HG03280 (cell line): Measurements from ENCODE around the gene MAPK8.

Experiments
- ATAC-seq: cut with Tn5 transposase; IDR thresholded peaks from one replicate; pipeline ENCODE4 v1.9.1; 2021; ENCODE audit warnings: mild to moderate bottlenecking, moderate library complexity; ENCODE audit not compliant: unreplicated experiment

MAPK8 gene

DNA sequence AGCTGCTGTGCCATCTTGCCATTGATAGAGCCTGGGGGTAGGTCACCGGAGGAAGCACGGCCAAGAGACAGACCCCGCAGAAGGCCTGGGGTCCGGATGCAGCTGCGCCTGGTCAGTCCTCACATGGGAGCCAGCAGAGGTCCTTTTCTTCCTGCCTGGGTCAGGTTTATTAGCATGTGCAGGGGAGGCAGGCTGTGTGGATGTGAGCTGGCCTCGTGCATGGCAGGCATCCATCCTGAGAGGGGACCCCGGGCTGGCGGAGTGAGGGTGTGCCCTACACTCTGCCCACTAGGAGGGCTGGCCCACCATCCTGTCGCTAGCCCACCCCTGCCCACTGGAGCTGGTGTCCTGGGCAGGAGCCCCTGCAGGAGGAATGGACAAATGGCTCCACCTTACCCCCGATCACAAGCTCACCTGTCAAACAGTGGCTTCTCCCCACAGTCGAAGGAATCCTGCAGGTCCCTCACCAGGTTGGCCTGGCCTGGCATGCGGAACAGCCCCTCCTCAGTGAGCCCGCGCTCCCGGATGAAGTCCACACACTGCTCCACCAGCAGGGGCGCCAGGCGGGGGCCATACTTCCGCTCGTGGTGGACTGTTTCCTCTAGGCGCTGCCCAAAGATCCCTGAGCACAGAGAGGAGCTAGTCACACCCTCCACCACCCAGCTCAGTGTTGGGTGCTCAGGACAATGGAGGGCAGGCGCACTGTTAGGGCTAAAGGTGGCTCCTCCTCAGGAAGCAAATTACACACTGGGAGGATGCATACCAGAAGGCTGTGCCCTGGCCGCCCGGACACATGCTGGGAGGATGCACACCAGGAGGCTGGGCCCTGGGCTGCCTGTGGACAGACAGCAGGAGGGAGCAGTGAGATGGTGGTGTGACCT, 153.0 kb downstream of the MAPK8 start:
- no peak for ATAC-seq

DNA sequence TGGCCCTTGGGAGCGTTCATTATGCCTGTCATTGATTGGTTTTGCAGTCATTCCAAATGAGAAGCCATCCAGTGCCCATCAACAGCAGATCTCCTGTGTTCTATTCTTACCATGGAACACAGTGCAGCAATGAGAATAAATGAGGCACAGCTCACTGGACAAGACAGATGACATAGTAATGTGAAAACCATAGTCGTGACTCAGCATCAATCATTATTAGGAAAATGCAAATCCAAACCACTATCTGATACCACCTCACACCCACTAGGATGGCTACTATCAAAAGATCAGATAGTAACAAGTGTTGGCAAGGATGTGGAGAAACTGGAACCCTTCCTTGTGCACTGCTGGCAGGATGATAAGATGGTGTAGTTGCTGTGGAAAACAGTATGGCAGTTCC, 153.7 kb downstream of the MAPK8 start:
- no peak for ATAC-seq

DNA sequence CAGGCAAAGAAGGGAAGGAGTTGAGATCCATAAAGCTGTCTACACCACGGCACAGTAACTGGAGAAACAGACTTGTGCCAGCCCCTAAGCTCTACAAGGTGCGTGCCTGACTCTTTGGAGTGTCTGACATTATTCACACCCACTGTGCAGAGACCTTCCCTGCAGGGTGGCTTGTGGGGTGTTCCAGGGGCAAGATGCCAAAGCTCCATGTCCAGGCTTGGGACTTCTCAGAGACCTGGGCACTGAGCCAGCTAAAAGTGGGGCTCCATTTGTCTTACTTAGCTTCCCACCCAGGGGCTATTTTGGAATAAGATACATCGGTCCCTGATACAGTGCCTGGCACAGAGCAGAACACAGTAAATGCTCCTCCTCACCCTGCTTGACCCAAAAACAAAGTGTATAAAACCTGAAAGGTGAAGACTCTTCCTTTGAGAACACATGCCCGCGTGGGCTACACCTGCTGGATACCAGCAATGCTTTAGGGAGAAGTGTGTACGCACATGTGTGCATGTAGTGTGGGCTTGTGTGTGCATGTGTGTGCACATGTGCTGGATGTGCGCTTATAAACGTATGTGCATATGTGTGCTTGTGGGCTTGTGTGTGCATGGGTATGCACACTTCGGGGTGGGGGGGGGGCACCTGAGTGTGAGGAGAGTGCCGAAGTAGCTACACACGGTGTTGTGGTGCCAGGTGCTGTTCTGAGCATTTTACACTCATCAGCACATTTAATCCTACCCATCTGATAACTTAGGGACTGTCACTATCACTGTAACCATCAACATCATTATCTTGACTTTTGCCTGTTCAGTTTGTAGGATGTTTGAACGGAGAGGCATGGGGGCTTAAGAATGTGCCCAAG, 155.4 kb downstream of the MAPK8 start:
- ATAC-seq = no peak

DNA sequence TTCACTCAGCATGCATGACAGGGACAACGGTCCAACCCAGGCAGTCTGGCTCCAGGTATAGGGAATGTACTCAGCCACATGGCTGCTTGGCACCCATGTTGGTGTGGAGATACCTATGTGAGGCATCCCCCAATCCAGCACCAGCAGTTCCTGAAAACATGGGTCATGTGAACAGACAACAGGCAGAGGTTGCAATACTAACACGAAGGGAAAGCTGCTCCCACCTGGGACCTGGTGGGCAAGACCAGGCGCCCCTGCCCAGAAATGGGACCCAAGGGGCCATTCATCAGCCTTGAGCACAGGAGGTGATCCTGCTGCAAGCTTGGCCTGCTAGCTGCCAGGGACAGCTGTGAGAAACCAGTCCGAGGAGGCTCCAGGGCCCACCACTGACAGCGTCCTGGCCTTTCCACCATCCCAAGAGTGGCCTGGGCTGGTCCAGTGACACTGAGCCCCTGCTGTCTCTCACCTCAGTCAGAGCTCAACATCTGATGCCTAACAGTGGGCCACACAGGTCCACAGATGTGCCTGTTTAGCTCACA, 156.1 kb downstream of the MAPK8 start:
- no peak for ATAC-seq

DNA sequence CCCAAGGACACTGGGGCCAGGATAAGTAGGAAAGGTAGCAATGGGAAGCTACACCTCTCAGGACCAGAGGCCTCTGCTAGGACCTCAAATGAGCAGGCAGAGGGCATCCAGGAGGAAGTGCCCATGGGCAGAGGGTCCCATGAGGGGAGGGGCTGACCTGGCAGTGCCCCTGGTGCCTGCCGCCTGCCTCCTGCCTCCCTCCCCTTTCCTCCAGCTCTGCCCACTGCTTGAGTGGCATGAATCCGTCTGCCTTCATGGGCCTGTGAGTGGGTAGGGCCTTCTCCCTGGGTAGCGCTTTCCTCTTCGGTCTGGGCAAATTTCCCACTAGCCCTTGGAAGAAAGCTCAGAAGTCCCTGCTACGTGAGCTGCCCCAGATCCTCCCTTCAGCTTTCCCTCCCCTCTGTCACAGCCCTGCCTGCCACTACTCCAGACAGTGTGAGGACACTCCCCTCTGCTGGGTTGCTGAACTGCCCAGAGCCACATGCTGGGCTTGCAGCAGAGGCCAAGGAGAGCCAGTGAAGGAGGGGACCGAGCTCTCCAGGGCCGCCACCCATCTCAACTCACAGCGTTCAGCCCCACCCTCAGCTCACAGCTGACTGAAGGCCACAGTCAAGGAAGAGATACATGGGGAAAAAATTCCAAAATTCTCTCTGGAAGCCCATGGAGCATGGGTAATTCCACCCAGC, 157.0 kb downstream of the MAPK8 start:
- ATAC-seq = no peak

DNA sequence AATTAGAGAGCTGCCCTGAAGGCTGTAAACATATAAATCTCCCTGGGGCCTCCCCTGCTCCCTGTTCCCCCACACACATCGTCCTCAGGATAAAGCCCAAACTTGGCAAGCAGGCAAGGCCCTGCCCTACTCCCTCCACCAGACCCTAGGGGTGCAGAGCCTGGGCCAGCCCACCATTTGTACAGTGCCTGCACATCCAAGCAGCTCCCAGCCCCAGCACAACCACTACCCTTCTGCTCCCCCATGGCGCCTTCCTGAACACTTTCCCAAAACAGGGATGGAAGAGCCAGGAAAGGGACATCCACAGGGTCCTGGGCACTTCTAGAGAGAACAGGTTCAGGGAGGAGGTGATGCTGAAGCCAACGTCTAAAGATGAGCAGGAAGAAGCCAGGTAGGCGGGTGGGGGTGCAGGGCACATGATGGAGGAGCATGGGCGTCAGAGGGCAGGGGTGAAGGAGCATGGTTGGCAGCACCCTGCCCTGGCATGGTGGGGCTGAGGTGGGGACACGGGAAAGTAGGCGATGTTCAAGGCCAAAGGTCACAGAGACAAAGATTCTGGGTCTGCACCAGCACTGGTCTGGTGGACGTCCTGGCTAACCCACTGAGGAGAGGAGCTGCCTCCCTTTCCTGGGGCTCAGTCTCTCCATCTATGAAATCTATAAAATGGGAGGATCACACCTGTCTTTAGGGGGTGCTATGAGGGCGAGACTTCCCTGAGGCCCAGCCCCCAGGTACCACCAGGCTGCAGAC, 157.8 kb downstream of the MAPK8 start:
- no peak for ATAC-seq

DNA sequence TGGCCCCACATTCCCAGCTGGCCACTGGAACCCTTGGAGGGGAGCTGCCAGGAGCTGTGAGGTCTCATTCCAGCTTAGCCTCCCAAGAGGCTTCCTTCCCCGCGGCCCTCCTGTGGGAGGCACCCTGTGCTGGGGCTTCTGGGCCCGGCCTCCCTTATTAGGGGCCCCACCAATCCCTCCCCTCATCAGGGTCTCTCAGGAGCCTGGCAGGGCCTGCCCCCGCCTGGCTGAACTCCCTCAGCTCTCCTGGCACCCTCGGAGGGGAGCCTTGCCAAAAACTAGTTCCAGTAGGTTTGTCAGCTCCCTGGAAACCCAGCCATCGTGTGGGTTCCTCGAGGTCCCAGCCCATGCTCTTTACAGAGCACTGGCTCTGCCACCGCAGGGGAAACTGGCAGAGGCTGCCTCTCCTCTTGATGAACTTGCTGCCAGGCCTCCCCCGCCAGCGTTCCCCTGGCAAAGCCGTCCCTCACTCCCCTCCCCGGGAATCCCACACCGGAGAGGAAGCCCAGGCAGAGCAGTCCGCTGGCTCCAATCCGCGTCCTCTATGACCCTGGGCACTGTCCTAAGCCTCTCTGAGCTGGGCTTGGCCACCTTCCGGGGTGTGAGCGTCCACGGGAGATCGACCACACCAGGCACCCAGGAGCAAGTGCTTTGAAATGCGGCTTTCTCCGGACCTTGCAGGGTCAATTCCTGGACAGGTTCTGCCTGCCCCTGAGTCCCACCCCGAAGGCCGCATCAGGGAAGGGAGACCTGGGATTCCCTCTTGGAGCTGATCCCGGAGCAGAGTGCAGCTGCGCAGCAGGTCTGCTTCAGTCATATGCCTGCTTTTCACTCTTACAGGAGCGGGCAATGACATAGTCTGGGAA, 158.6 kb downstream of the MAPK8 start:
- no peak for ATAC-seq

DNA sequence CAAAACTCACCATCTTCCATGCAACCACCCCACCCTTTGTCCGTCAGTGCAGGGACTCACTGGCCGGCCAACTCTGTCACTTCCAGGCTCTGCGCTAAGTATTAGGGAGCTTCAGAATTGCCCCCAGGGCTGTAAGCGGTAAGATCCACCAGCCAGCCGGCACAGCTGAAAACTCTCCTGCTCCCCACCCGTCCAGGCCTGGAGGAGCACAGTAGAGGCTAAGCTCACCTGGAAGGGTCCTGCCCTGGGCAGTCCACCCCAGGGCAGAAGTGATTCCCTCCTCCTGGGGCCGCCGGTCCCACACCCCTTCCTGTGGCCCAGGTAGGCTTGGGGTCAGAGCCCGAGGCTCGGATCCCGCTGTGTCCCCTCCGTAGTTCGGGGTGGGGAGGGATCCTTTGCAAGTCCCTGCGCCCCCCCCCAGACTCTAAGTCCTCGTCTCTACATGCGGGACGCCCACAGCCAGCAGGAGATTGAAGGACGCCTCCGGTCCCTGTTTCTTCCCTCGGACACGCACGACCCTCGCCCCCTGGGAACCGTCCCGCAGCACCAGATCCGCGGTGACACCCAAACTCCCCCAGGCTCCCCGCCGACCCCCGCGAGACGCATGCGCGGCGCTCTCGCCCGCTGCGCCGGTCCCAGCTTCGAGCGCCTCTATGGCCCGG, 159.5 kb downstream of the MAPK8 start:
- no peak for ATAC-seq

DNA sequence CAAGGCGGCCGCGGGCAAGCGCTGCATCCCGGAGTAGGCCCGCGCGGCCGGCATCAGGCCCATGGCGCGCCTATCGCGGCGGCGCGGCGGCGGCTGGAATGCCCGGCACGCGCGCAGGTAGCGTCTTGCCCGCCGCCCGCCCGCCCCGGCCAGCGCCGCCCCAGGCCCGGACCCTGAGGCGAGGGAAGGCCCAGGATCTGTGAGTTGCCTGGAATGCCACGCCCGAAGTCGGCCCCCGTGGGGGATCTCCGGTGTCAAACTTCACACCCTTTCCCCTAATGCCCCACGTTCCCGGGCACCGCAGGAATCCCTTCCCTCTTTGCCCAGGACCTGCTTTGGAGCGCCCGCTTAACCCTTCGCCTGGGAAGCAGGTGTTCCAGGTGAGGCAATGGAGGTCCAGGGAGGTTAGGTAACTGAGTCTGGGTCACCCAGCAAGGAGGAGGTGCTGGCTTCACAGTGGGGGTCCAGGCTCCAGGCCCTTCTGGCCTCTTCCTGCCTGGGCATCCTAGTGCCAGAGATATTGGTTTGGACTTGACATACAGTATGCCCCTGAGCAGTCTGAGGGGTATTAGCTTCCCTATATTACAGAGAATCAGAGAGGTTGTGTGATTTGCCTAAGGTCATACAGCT, 160.2 kb downstream of the MAPK8 start:
- no peak for ATAC-seq

DNA sequence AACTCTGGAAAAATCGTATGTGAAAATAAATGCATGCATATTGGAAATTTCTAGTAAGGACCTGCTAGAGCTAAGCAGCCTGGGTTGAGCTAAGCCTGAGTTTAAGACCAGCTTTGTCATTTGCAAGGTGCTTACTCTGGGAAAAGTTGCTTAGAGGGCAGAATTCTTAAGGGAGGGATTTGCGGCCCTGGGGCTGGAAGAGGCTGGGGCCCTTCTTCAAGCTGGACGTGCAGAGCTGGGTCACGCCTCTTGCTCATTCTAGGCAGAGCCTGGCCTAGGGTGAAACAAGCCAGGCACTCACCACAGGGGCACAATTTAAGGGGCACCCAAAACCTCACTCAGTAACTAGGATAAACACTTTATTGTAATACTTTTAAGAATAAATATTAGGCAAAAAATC, 161.2 kb downstream of the MAPK8 start:
- ATAC-seq = no peak

DNA sequence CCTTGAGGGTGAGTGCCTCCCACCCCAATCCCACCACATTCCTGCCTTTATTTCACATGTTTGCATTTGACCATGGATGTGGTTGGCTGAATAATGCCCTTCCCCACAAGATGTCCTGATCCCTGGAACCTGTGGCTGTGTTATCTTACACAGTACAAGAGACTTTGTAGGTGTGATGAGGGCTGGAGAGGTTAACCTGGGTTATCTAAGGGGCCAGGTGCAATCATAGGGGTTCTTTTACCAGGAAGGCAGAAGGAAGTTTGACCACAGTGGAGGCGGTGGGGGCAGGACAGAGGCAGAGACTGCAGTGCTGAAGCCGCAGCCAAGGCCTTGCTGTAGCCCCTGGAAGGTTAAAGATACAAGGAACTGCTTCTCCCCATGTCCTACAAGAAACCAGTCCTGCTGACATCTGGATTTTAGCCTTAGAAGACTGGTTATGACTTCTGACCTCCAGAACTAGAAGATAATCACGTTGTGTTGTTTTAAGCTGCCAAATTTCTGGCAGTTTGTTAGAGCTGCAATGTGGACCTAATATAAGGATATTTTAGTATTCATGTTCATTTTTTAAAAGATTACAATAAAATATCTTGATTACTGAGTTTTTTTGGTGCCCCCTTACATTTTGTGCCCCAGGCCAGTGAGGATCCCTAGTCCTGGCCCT, 161.8 kb downstream of the MAPK8 start:
- no peak for ATAC-seq

DNA sequence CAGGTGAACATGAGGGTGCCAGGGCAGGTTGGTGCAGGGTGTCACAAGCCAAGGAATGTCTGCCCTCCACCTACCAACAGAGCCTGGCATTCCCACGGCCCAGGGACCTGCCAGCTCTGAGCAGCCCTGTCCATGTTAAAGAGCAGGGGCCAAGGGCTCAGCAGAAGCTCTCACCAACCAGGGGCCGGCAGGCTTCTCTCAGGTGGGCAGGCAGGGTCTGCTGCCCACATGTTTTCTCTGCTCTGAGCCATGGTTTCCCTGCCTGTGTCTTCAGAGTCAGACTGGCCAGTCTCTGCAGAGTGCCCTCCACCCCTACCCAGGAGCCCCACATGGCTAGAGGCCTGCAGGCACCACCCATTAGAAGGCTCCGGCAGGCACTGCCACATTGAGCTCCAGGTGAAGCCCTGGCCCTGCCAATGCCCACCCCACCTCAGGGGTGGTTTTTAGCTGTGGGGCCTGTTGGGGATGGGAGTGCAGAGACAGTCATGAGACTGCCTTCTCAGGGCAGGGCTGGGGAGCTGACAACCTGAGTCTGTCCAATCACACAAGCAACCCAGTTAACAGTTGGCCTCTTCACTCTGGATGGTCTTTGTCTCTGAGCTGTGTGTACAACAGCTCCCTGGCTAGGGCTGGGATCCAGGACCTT, 162.5 kb downstream of the MAPK8 start:
- no peak for ATAC-seq

DNA sequence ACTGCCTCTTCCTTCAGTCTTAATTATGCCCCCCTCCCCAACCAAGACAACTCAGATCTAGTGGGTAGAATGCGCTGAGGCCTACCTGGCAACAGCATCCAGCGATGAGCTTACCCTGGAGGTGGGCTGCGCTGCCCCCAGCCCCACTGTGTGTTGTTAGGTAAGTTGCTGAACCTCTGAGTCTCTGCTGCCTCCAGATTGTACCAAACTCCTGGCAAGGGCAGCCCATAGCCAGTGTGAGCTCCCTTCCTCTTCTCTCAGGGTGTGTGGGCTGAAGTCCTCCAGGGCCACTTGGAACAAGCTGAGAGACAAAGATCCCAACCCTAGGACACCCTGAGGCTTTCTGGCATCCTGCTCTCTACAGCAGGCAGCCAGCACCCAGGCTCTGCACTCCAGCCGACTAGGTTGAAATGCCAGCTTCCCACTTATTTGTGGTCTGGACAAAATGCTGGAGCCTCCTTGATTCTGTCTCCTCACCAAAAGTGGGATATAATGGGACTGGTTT, 163.1 kb downstream of the MAPK8 start:
- ATAC-seq = no peak

DNA sequence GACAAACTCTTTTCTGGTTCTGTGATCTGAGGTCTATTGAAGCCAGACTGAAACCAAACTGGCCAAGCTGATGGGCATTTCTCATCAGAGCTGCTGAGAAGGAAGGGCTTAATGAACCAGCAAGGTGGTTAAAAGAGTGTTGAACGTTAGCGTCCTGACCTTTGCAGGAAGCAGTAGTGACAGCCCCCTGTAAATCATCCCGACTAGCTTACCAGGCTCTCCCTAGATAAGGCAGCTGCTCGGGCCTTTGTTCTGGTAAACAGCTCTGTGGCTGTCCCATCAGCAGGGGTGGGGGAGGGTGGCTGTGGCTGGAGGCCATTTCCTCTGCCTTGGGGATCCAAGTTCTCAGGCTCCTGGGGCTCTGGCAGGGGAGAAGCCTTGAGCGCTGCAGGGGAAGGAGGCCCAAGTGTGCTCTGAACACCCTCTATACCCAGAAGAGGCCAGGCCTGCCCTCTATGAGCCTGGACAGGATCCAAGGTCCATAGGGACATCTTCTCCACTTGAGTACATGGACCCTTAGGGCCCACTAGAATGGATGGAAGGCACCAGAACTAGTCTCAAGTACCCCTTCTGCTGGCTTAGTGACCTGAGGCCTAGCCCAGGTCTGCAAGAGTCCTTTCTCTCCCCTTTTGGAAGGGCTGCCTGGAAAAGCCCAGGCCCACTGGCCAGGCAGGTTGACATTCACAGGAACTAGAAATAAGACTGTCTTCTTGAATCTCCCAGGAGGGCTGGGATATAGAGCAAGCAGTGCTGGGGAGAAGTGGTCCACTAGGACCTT, 163.8 kb downstream of the MAPK8 start:
- ATAC-seq = no peak

DNA sequence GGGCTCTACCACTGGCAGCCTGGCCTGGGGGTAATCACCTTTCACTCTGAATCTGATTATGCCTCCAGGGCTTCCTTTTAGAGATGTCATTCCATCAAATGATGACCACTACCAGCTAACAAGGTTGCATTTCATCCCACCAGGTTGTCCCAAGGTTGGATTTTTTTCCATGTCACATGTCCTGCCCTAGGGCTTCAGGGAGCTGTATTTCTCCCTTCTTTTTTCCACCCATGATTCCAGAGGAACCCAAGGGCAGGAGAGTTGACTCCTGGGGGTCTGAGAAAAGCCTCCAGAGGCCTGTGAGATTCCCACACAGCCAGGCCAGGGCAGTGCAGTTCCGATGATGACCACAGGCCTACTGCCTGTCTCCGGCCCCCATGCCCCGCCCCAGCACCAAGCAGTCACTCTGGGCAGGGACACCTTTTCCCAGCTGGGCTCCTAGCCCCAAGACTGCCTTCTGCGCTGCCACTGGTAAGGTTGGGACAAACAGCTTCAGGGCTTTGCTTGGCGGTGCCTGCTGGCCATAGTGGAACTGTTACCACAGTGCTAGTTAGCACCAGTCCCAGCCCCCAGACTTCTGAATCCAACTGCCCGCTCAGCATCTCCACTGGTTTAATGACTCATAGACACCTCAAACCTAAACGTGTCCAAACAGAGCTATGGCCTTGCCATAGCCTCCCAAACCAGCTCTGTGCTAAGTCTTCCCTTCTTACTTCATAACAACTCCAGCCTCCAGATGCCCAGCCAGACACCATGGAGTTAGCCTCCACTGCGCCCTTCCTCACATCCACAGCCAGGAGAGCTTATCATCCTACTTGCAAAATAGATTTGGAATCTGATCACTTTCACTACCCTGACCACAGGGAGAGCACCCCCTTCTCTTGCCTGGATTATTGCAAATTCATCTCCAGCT, 164.7 kb downstream of the MAPK8 start:
- no peak for ATAC-seq
